HepG2 (cell line): ENCODE measurements around the gene NINL. TPM values are rescaled to one million over a fixed set of nuclear protein-coding genes. Genes with fewer than 3 reads are reported as not detected.

Experiments
- BCL6 ChIP-seq: IDR thresholded peaks from 2 replicates; pipeline ENCODE4 v1.6.1; 2016; ENCODE audit warnings: missing genetic modification reagents, missing compliant biosample characterization
- FOXC1 ChIP-seq: sonication (generic); formaldehyde crosslinking; IDR thresholded peaks from 2 replicates; pipeline ENCODE4 v1.8.0; 2022; ENCODE audit warnings: mild to moderate bottlenecking, missing genetic modification reagents, borderline replicate concordance
- HDAC1 ChIP-seq: sonication (generic); formaldehyde crosslinking; IDR thresholded peaks from 2 replicates; pipeline ENCODE4 v1.5.1; 2020; ENCODE audit warnings: mild to moderate bottlenecking, missing genetic modification reagents
- HIVEP1 ChIP-seq: sonication (generic); formaldehyde crosslinking; IDR thresholded peaks from 2 replicates; pipeline ENCODE4 v1.4.0; 2020; ENCODE audit warnings: mild to moderate bottlenecking, missing genetic modification reagents
- KAT2B ChIP-seq: fragments of 150-350 bp; IDR thresholded peaks from 2 replicates; pipeline ENCODE4 v1.6.1; 2014; ENCODE audit warnings: low read depth, low read length, borderline replicate concordance
- KLF16 ChIP-seq, 2 experiments: sonication (generic) in 1 of 2; formaldehyde crosslinking in 1 of 2; IDR thresholded peaks; 2 replicates each; pipeline versions ENCODE4 v1.6.1 to v1.8.0; 2016 to 2023; ENCODE audit warnings: missing genetic modification reagents in 2 of 2, missing compliant biosample characterization in 1 of 2
- LRRFIP1 ChIP-seq: sonication (generic); formaldehyde crosslinking; conservative IDR thresholded peaks from 2 replicates; pipeline ENCODE4 v1.4.0; 2020; ENCODE audit warnings: missing genetic modification reagents
- POLR2A ChIP-seq, 2 experiments: IDR thresholded peaks; 2 replicates each; pipeline ENCODE4 v1.6.1; 2011; ENCODE audit warnings: low read depth in 2 of 2, low read length in 2 of 2, mild to moderate bottlenecking in 1 of 2, moderate library complexity in 1 of 2; ENCODE audit not compliant: insufficient read depth in 1 of 2
- REL ChIP-seq: sonication (generic); formaldehyde crosslinking; conservative IDR thresholded peaks from 2 replicates; pipeline ENCODE4 v1.8.0; 2022; ENCODE audit warnings: mild to moderate bottlenecking, missing genetic modification reagents, moderate library complexity
- SNAPC2 ChIP-seq: sonication (generic); formaldehyde crosslinking; IDR thresholded peaks from 2 replicates; pipeline ENCODE4 v1.8.1; 2022; ENCODE audit warnings: mild to moderate bottlenecking, missing genetic modification reagents
- ZNF207 ChIP-seq: fragments of 450-650 bp; IDR thresholded peaks from 2 replicates; pipeline ENCODE4 v1.6.1; 2016; ENCODE audit warnings: antibody characterized with exemption, borderline replicate concordance
- ZSCAN9 ChIP-seq: IDR thresholded peaks from 2 replicates; pipeline ENCODE4 v1.6.1; 2016; ENCODE audit warnings: borderline replicate concordance
- polyA plus RNA-seq, 8 experiments: library from polyadenylated mRNA; depleted of rRNA in 3 of 8; stranded (reverse) in 7 of 8; unstranded in 1 of 8; fragments of >200 nt; fragmentation: Illumina TruSeq in 4 of 8; extraction: Trizol in 4 of 8; gene quantifications; 2 replicates each; pipeline versions ENCODE4 v1.2.1 to v1.2.3, GENCODE V29; 2011 to 2016; ENCODE audit warnings: low read depth in 4 of 8, missing spikeins in 1 of 8, mixed read lengths in 1 of 8; ENCODE audit not compliant: insufficient read depth in 1 of 8
- total RNA-seq, 5 experiments: library from RNA; depleted of rRNA; stranded (reverse); fragments of >200 nt; fragmentation: Illumina TruSeq; extraction: Trizol; gene quantifications; 2 replicates each; pipeline ENCODE4 v1.2.3, GENCODE V29; 2016; ENCODE audit warnings: low read depth in 1 of 5
- TF ChIP-seq, protein P1 (sequence below), 2 experiments: fragments of 450-650 bp in 1 of 2; sonication (generic) in 1 of 2; formaldehyde crosslinking in 1 of 2; IDR thresholded peaks; 2 replicates each; pipeline versions ENCODE4 v1.6.1 to v1.8.0; 2016 to 2022; ENCODE audit warnings: antibody characterized with exemption in 1 of 2, mild to moderate bottlenecking in 1 of 2, missing genetic modification reagents in 1 of 2

NINL gene
- total and polyA plus RNA-seq, 2 of the 13 experiments (the other 11 are each of a cell fraction or from before 2014, with no cell fraction given): 32.3 to 34.3 TPM

DNA sequence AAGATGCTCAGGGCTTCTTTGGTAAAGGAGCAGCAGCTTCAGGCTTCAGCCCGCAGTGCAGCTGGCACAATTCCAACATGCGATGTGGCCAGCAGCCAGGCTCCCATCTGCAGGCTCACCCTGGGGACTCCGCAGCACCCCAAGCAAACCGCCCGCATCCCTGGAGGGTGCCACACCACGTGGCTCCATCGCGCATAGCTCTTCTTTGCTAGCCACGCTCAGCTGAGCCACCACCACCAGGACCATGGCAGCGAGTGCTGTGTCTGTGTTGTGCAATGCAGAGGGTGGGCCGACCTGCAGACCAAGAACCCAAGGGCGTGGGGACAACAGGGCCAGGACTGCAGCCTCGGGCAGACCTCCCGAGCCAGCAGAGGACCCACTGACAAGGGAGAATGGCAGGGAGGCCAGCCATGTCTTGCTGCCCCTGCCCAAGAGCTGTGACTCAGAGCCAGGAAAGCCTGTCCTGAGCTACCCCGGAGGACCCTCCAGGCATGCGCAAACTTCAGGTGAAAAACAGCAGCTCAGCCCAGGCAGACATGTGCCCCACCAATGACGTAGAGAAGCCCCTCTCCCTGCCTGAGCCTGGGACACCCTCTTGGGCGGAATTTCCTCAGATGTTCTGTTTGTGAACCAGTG, 90.0 kb downstream of the NINL start (continued):
- TF ChIP-seq, protein P1, sequence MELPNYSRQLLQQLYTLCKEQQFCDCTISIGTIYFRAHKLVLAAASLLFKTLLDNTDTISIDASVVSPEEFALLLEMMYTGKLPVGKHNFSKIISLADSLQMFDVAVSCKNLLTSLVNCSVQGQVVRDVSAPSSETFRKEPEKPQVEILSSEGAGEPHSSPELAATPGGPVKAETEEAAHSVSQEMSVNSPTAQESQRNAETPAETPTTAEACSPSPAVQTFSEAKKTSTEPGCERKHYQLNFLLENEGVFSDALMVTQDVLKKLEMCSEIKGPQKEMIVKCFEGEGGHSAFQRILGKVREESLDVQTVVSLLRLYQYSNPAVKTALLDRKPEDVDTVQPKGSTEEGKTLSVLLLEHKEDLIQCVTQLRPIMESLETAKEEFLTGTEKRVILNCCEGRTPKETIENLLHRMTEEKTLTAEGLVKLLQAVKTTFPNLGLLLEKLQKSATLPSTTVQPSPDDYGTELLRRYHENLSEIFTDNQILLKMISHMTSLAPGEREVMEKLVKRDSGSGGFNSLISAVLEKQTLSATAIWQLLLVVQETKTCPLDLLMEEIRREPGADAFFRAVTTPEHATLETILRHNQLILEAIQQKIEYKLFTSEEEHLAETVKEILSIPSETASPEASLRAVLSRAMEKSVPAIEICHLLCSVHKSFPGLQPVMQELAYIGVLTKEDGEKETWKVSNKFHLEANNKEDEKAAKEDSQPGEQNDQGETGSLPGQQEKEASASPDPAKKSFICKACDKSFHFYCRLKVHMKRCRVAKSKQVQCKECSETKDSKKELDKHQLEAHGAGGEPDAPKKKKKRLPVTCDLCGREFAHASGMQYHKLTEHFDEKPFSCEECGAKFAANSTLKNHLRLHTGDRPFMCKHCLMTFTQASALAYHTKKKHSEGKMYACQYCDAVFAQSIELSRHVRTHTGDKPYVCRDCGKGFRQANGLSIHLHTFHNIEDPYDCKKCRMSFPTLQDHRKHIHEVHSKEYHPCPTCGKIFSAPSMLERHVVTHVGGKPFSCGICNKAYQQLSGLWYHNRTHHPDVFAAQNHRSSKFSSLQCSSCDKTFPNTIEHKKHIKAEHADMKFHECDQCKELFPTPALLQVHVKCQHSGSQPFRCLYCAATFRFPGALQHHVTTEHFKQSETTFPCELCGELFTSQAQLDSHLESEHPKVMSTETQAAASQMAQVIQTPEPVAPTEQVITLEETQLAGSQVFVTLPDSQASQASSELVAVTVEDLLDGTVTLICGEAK (IDR thresholded peaks at IDR 0.05): no peak
- TF ChIP-seq, protein P1 (CRISPR knock-in tag; IDR thresholded peaks at IDR 0.05): no peak
- no peak for TF ChIP-seq LRRFIP1 (CRISPR knock-in tag)
- no peak for TF ChIP-seq POLR2A (IDR thresholded peaks at IDR 0.05; ENCODE audit: insufficient read depth in 1 of 2, low read depth in 2 of 2, low read length in 2 of 2)
- no peak for TF ChIP-seq HDAC1 (CRISPR knock-in tag)
- 0 out of 2 replicates have a peak, but pooled peaks have one; percentile 37 for TF ChIP-seq FOXC1 (CRISPR knock-in tag)
- TF ChIP-seq REL (CRISPR knock-in tag): no peak
- TF ChIP-seq HIVEP1 (CRISPR knock-in tag): 0 out of 2 replicates have a peak, but pooled peaks have one; percentile 25
- no peak for TF ChIP-seq BCL6 (CRISPR knock-in tag)
- no peak for TF ChIP-seq ZSCAN9 (CRISPR knock-in tag)
- no peak for TF ChIP-seq SNAPC2 (CRISPR knock-in tag)
- no peak for TF ChIP-seq KLF16 (CRISPR knock-in tag; IDR thresholded peaks at IDR 0.05)
- no peak for TF ChIP-seq KAT2B
- TF ChIP-seq ZNF207: no peak
- TF ChIP-seq, all 625 proteins: peak for 5
